ENCODE results near the gene HOXA4.

Gene HOXA4

GRCh38 chr7:27138472-27138871, 7.9 kb upstream of the HOXA4 start:
- Histone ChIP-seq H3K9ac (ENCODE audit: low read length) (no peak overlapping the region), H3K27me3 (ENCODE audit: control insufficient read depth, insufficient read depth, low read length) (peaks cover 5% of the 10 kb centered on the region), H3K4me1 (ENCODE audit: control insufficient read depth, insufficient read depth, low read length) (peaks cover 30% of the 10 kb centered on the region), H3K4me3 (ENCODE audit: low read length) (no peak overlapping the region), H3K36me3 (ENCODE audit: control insufficient read depth, insufficient read depth, low read length) (no peaks in the 10 kb centered on the region), H3K9me3 (ENCODE audit: control insufficient read depth, low read length) (no peaks in the 10 kb centered on the region)

DNA sequence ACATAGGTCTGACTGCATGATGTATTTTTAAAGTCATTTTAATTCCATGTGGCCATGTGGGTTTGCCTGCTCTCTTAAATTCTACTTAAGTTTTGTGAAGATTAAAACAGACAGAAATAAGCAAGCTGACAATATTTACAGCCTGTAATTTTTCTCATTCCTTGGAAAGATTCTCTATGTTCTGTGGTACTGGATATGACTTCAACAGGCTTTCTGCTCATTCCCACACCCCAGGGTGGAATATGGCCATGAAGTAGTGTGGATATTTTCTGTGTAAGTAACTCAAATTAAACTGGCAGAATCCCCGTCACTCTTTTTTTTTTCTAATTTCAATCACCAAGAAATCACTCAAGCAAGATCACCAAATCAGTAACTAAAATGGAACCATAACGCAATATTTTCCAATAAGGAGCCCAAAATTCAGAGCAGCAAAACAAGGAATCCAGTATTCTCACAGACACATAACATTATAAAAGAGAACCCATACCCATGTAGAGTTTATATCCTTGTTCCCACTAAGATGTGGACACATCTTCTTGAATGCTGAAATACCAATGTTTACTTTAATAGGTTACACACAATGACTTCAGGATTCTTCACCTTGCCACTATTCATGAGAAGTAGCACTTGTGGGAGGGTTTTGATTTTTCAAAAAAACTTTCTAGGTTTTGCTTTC, 7.2 kb upstream of the HOXA4 start:
- peaks cover 5% of the 10 kb centered on the region for H3K27me3 ChIP-seq (ENCODE audit: control insufficient read depth, insufficient read depth, low read length)
- no peaks in the 10 kb centered on the region for H3K36me3 ChIP-seq (ENCODE audit: control insufficient read depth, insufficient read depth, low read length)
- H3K4me1 ChIP-seq (ENCODE audit: control insufficient read depth, insufficient read depth, low read length): peaks cover 33% of the 10 kb centered on the region
- no peak overlapping the region for H3K9ac ChIP-seq (ENCODE audit: low read length)
- no peaks in the 10 kb centered on the region for H3K9me3 ChIP-seq (ENCODE audit: control insufficient read depth, low read length)
- H3K4me3 ChIP-seq (ENCODE audit: low read length): no peak overlapping the region

- Histone ChIP-seq H3K9ac (ENCODE audit: low read length) (no peak overlapping the region), H3K4me1 (ENCODE audit: control insufficient read depth, insufficient read depth, low read length) (peaks cover 39% of the 10 kb centered on the region)
Observed at GRCh38 chr7:27134392-27134791, 3.8 kb upstream of the HOXA4 start.

GRCh38 chr7:27133409-27134231, 3.1 kb upstream of the HOXA4 start:
- H3K4me3 ChIP-seq (ENCODE audit: low read length): no peak overlapping the region
- no peaks in the 10 kb centered on the region for H3K36me3 ChIP-seq (ENCODE audit: control insufficient read depth, insufficient read depth, low read length)
- H3K9me3 ChIP-seq (ENCODE audit: control insufficient read depth, low read length): no peaks in the 10 kb centered on the region
- H3K9ac ChIP-seq (ENCODE audit: low read length): no peak overlapping the region
- peaks cover 47% of the 10 kb centered on the region for H3K4me1 ChIP-seq (ENCODE audit: control insufficient read depth, insufficient read depth, low read length)
- H3K27me3 ChIP-seq (ENCODE audit: control insufficient read depth, insufficient read depth, low read length): no peaks in the 10 kb centered on the region

More at GRCh38 chr7:27134392-27134791, 3.8 kb upstream of the HOXA4 start:
- no peak overlapping the region for H3K4me3 ChIP-seq (ENCODE audit: low read length)
- no peaks in the 10 kb centered on the region for H3K27me3 ChIP-seq (ENCODE audit: control insufficient read depth, insufficient read depth, low read length)
- no peaks in the 10 kb centered on the region for H3K36me3 ChIP-seq (ENCODE audit: control insufficient read depth, insufficient read depth, low read length)
- H3K9me3 ChIP-seq (ENCODE audit: control insufficient read depth, low read length): no peaks in the 10 kb centered on the region

- Histone ChIP-seq H3K9ac (ENCODE audit: low read length) (no peak overlapping the region), H3K4me1 (ENCODE audit: control insufficient read depth, insufficient read depth, low read length) (peaks cover 51% of the 10 kb centered on the region), H3K27me3 (ENCODE audit: control insufficient read depth, insufficient read depth, low read length) (no peaks in the 10 kb centered on the region), H3K36me3 (ENCODE audit: control insufficient read depth, insufficient read depth, low read length) (no peaks in the 10 kb centered on the region), H3K9me3 (ENCODE audit: control insufficient read depth, low read length) (no peaks in the 10 kb centered on the region), H3K4me3 (ENCODE audit: low read length) (no peak overlapping the region)
Observed at GRCh38 chr7:27132978-27133377, 2.4 kb upstream of the HOXA4 start.

DNA sequence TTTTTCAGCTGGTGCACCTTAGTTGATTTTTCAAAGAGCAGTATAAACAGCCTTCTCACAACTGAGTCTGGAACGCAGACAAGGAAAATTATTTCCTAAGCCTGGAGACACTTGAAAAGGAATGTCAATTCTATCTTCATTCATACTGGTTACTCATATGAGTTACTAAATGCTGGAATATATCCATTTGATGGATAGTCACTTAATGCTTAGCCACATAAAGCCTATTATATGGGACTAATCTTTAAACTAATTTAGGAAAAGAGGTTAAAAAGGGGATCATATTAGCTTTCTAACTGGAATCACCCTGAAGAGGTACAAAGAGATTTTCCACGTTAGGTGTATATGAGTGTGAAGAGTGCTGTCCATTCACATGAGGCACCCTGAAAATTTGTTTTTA, 1.7 kb upstream of the HOXA4 start:
- H3K4me3 ChIP-seq (ENCODE audit: low read length): no peak overlapping the region
- no peaks in the 10 kb centered on the region for H3K36me3 ChIP-seq (ENCODE audit: control insufficient read depth, insufficient read depth, low read length)
- H3K9me3 ChIP-seq (ENCODE audit: control insufficient read depth, low read length): no peaks in the 10 kb centered on the region
- H3K9ac ChIP-seq (ENCODE audit: low read length): no peak overlapping the region
- no peaks in the 10 kb centered on the region for H3K27me3 ChIP-seq (ENCODE audit: control insufficient read depth, insufficient read depth, low read length)
- H3K4me1 ChIP-seq (ENCODE audit: control insufficient read depth, insufficient read depth, low read length): peaks cover 58% of the 10 kb centered on the region

GRCh38 chr7:27131390-27131819, 848 bp upstream of the HOXA4 start:
- Histone ChIP-seq H3K4me1 (ENCODE audit: control insufficient read depth, insufficient read depth, low read length) (peaks cover 55% of the 10 kb centered on the region), H3K9me3 (ENCODE audit: control insufficient read depth, low read length) (no peaks in the 10 kb centered on the region), H3K36me3 (ENCODE audit: control insufficient read depth, insufficient read depth, low read length) (no peaks in the 10 kb centered on the region), H3K4me3 (ENCODE audit: low read length) (peak overlapping the region; percentile 48), H3K9ac (ENCODE audit: low read length) (peak overlapping the region; percentile 90), H3K27me3 (ENCODE audit: control insufficient read depth, insufficient read depth, low read length) (no peaks in the 10 kb centered on the region)

DNA sequence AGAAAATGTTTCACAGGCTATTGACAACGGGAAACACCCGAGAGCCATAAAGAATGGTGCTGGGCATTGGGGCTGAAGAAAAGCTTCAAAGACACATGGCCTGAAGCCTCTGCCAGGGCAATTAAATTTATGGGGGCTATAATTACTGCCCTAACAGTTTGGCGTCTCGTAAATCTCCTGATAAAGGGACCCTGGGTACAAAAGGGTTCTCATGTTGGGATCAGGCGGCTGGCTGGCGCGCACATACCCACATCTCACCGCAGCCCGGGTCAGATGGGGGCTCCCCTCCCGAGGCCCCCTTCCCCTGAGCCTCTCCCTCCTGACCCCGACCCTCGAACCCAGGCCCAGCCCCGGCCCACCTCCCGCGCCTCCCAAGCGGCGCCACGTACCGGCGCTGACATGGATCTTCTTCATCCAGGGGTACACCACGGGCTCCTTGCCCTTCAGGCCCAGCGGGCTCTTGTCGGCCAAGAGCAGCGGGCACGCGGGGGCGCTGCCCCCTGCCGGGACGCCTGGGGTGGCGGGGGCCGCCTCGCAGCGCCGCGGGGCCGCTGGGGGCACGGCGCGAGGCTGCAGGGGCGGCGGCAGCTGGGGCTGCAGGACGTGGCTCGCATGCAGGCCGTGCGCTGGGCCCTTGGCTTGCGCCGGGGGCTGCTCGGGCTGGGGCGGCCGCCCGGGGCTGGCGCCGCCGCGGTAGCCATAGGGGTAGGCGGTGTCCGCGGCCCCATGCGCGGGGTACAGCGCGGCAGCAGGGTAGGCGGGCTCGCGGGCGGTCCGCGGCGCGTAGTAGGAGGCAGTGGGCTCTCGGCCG, 623 bp downstream of the HOXA4 start:
- H3K9me3 ChIP-seq (ENCODE audit: control insufficient read depth, low read length): no peaks in the 10 kb centered on the region
- no peaks in the 10 kb centered on the region for H3K27me3 ChIP-seq (ENCODE audit: control insufficient read depth, insufficient read depth, low read length)
- H3K4me3 ChIP-seq (ENCODE audit: low read length): peak overlapping the region; percentile 16
- H3K4me1 ChIP-seq (ENCODE audit: control insufficient read depth, insufficient read depth, low read length): peaks cover 49% of the 10 kb centered on the region
- H3K9ac ChIP-seq (ENCODE audit: low read length): peak overlapping the region; percentile 70
- no peaks in the 10 kb centered on the region for H3K36me3 ChIP-seq (ENCODE audit: control insufficient read depth, insufficient read depth, low read length)

DNA sequence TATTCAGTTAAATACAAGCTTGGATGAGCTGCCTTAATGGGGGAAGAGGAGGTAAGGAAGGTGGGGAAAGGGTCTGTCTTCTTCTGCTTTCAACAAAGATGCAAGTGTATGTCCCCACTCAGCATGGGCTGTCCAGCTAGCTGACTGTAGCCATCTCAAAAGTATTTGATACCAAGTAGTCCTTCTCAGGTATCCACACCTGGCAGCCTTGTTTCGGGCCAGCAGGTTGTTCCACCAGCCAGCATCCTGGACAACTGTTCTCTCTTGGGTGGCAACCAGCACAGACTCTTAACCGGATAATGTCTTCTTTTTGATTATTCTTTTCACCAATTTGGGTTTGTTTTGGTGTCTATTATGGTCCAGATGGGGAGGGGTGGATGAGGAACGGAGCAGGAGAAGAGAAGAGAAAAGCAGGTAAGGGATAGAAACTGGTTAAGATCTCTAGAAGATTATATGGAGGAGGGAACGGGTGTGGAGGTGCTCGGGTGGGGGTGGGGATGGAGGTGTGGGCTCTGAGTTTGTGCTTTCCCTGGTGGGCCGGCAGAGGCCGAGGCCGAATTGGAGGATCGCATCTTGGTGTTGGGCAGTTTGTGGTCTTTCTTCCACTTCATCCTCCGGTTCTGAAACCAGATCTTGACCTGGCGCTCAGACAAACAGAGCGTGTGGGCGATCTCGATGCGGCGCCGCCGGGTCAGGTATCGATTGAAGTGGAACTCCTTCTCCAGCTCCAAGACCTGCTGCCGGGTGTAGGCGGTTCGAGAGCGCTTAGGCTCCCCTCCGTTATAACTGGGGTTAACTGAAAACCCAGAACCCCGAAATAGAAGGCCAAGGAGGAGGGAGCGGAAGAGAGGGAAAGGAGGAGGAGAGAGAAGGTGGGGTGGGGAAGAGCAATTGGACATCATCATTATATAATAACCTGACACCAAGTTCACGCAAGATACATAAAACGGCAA, 1.5 kb downstream of the HOXA4 start:
- H3K9me3 ChIP-seq (ENCODE audit: control insufficient read depth, low read length): no peaks in the 10 kb centered on the region
- H3K4me1 ChIP-seq (ENCODE audit: control insufficient read depth, insufficient read depth, low read length): peaks cover 46% of the 10 kb centered on the region
- H3K4me3 ChIP-seq (ENCODE audit: low read length): no peak overlapping the region
- no peaks in the 10 kb centered on the region for H3K36me3 ChIP-seq (ENCODE audit: control insufficient read depth, insufficient read depth, low read length)
- no peaks in the 10 kb centered on the region for H3K27me3 ChIP-seq (ENCODE audit: control insufficient read depth, insufficient read depth, low read length)
- H3K9ac ChIP-seq (ENCODE audit: low read length): peak overlapping the region; percentile 70

DNA sequence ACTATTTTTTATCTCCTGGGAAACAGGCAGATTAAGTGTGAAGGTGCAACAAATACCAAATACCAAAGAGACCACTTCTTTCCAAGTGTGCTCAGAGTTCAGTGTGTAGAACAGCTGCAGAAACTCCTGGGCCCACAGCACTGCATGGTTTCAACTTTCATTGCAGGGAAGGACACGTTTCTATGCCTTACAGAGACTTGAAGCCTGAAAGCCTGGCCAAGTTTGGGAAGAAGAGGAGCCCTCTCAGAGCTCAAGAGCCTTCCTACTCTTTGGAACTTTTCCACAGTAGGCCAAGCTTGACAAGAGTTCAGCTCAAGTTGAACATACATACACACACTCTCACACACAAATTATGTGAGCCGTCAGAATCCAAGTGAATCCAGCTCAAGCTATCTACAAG, 2.5 kb downstream of the HOXA4 start:
- H3K4me1 ChIP-seq (ENCODE audit: control insufficient read depth, insufficient read depth, low read length): peaks cover 46% of the 10 kb centered on the region
- H3K27me3 ChIP-seq (ENCODE audit: control insufficient read depth, insufficient read depth, low read length): no peaks in the 10 kb centered on the region
- H3K4me3 ChIP-seq (ENCODE audit: low read length): no peak overlapping the region
- H3K9ac ChIP-seq (ENCODE audit: low read length): no peak overlapping the region
- H3K9me3 ChIP-seq (ENCODE audit: control insufficient read depth, low read length): no peaks in the 10 kb centered on the region
- H3K36me3 ChIP-seq (ENCODE audit: control insufficient read depth, insufficient read depth, low read length): no peaks in the 10 kb centered on the region

DNA sequence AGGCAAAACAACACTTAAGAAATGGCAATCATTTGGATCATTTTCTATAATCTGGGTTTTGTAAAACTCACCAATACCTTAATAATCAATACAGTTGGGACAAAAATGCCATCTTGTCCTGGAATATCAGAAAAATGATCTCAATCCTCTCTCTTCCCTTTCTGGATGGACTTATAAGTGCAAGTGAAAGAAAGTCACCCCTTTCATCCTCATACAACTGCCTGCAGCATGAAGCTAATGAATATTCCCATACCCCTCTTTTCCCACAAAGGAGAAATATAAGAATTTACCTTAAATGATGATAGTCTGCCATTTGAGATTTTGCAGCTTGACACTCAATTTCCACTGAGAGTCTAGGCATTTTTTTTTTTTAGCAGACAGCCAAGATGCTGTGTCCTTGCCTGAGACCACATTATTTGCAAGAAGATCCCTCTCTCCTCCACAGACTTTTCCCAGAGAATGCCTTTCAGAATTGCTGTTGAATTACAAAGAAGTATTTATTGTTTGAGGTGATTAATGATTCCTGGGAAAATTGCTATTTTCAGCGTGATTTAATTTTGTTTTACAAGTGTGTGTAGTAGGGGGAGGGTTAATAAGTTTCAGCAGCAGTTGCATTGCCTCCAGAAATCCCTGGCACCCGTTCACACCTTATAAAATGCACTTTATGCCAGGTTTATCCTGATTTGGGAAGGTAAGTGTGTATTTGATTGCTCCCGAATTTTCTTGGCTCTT, 3.8 kb downstream of the HOXA4 start:
- Histone ChIP-seq H3K36me3 (ENCODE audit: control insufficient read depth, insufficient read depth, low read length) (no peaks in the 10 kb centered on the region), H3K9ac (ENCODE audit: low read length) (no peak overlapping the region), H3K4me3 (ENCODE audit: low read length) (no peak overlapping the region), H3K27me3 (ENCODE audit: control insufficient read depth, insufficient read depth, low read length) (no peaks in the 10 kb centered on the region), H3K4me1 (ENCODE audit: control insufficient read depth, insufficient read depth, low read length) (peaks cover 49% of the 10 kb centered on the region), H3K9me3 (ENCODE audit: control insufficient read depth, low read length) (no peaks in the 10 kb centered on the region)
